Measurements from ENCODE around the gene KCNE1.

- TF ChIP-seq CTCF (IDR thresholded peaks at IDR 0.05): no peak
- TF ChIP-seq REST (IDR thresholded peaks at IDR 0.05; ENCODE audit: insufficient read depth in 1 of 2, low read depth in 2 of 2, low read length in 1 of 2): no peak
- TF ChIP-seq POLR2AphosphoS5 (IDR thresholded peaks at IDR 0.05; ENCODE audit: low read depth, low read length): no peak
- TF ChIP-seq SIN3A (IDR thresholded peaks at IDR 0.05; ENCODE audit: borderline replicate concordance, insufficient read depth, low read depth, low read length): no peak
- no peak for TF ChIP-seq TCF7L2 (IDR thresholded peaks at IDR 0.05; ENCODE audit: low read depth, low read length)
Measured at GRCh38 chr21:34524646-34525601, 12.9 kb upstream of the KCNE1 start.

Measured in Panc1 (cell line).